ENCODE measurements around the gene POLR2A. TPM values are rescaled to one million over a fixed set of nuclear protein-coding genes. Genes with fewer than 3 reads are reported as not detected.

Gene POLR2A
- total RNA-seq: 107 and 113 TPM in 2 replicates

GRCh38 chr17:7484067-7484918 is at the start of gene POLR2A:
POLR2A (plus strand) TSS chr17:7484366.

GRCh38 chr17:7439462-7440112 is 44.6 kb upstream of the POLR2A start, which contains the start of gene FGF11:
FGF11 (plus strand) TSS chr17:7439512; CDS start chr17:7439621, 109 bp downstream.

GRCh38 chr17:7444682-7445618 is 39.2 kb upstream of the POLR2A start, which contains the start of gene CHRNB1:
CHRNB1 (plus strand) TSS chr17:7445061; CDS start chr17:7445128, 67 bp downstream.

GRCh38 chr17:7479213-7480088 is 4.7 kb upstream of the POLR2A start, which contains the start of gene ZBTB4:
ZBTB4 (minus strand) TSS chr17:7479631; CDS start chr17:7466801, 12,830 bp downstream.

GRCh38 chr17:7481275-7481674 is 2.9 kb upstream of the POLR2A start, which contains the start of gene SLC35G6:
SLC35G6 (plus strand) TSS chr17:7481446; CDS start chr17:7481517, 71 bp downstream.

GRCh38 chr17:7548585-7549400 is 64.6 kb downstream of the POLR2A start, which contains the start of gene TNFSF12:
TNFSF12 (plus strand) TSS chr17:7549058; CDS start chr17:7549154, 96 bp downstream.

Other genes with a start within 250 kb of the POLR2A start
- 106 and 115 TPM in 2 replicates for gene DVL2, start 249.8 kb upstream of the POLR2A start, total RNA-seq
- 29.5 and 39.6 TPM in 2 replicates for gene PHF23, start 244.9 kb upstream of the POLR2A start, total RNA-seq
- gene GABARAP, start 241.9 kb upstream of the POLR2A start, total RNA-seq: 192 and 205 TPM in 2 replicates
- gene CTDNEP1, start 232.6 kb upstream of the POLR2A start, total RNA-seq: 19.1 and 23.0 TPM in 2 replicates
- gene ELP5, start 232.2 kb upstream of the POLR2A start, total RNA-seq: 19.9 and 22.9 TPM in 2 replicates
- 4.2 and 16.5 TPM in 2 replicates for gene CLDN7, start 221.9 kb upstream of the POLR2A start, total RNA-seq
- gene SLC2A4, start 202.6 kb upstream of the POLR2A start, total RNA-seq: 0.09 and 0.16 TPM in 2 replicates
- gene YBX2, start 189.7 kb upstream of the POLR2A start, total RNA-seq: 0.09 TPM in 1 of 2 replicates, not detected in the other
- 435 and 499 TPM in 2 replicates for gene EIF5A, start 176.7 kb upstream of the POLR2A start, total RNA-seq
- gene GPS2, start 169.0 kb upstream of the POLR2A start, total RNA-seq: 22.5 and 47.1 TPM in 2 replicates
- gene NEURL4, start 155.0 kb upstream of the POLR2A start, total RNA-seq: 18.9 and 25.7 TPM in 2 replicates
- gene ACAP1, start 147.8 kb upstream of the POLR2A start, total RNA-seq: 3.3 and 5.2 TPM in 2 replicates
- 4.6 and 5.4 TPM in 2 replicates for gene KCTD11, start 132.2 kb upstream of the POLR2A start, total RNA-seq
- not detected in 2 replicates for gene TMEM95, start 129.2 kb upstream of the POLR2A start, total RNA-seq
- 0.09 and 0.32 TPM in 2 replicates for gene TNK1, start 103.3 kb upstream of the POLR2A start, total RNA-seq
- gene PLSCR3, start 89.8 kb upstream of the POLR2A start, total RNA-seq: 15.5 and 15.9 TPM in 2 replicates
- gene TMEM256, start 80.3 kb upstream of the POLR2A start, total RNA-seq: 70.3 and 140 TPM in 2 replicates
- 6.8 and 7.1 TPM in 2 replicates for gene NLGN2, start 76.5 kb upstream of the POLR2A start, total RNA-seq
- gene SPEM1, start 64.0 kb upstream of the POLR2A start, total RNA-seq: 0.16 TPM in 1 of 2 replicates, not detected in the other
- gene SPEM2, start 58.8 kb upstream of the POLR2A start, total RNA-seq: not detected in 2 replicates
- gene SPEM3, start 55.5 kb upstream of the POLR2A start, total RNA-seq: not detected in 2 replicates
- 0.60 and 2.4 TPM in 2 replicates for gene TMEM102, start 48.9 kb upstream of the POLR2A start, total RNA-seq
- 1.0 and 1.1 TPM in 2 replicates for gene FGF11, start 44.9 kb upstream of the POLR2A start, total RNA-seq
- gene CHRNB1, start 39.3 kb upstream of the POLR2A start, total RNA-seq: 8.8 and 10.1 TPM in 2 replicates
- 12.5 and 16.4 TPM in 2 replicates for gene ZBTB4, start 4.7 kb upstream of the POLR2A start, total RNA-seq
- gene SLC35G6, start 2.9 kb upstream of the POLR2A start, total RNA-seq: not detected in 2 replicates
- gene TNFSF12, start 64.7 kb downstream of the POLR2A start, total RNA-seq: 7.3 and 9.1 TPM in 2 replicates
- gene TNFSF13, start 74.4 kb downstream of the POLR2A start, total RNA-seq: 0.34 and 1.7 TPM in 2 replicates
- gene SENP3, start 77.6 kb downstream of the POLR2A start, total RNA-seq: 51.1 and 54.5 TPM in 2 replicates
- 21.0 and 27.6 TPM in 2 replicates for gene CD68, start 95.3 kb downstream of the POLR2A start, total RNA-seq
- gene MPDU1, start 99.5 kb downstream of the POLR2A start, total RNA-seq: 36.7 and 48.5 TPM in 2 replicates
- gene SOX15, start 105.7 kb downstream of the POLR2A start, total RNA-seq: 0.17 and 0.32 TPM in 2 replicates
- gene FXR2, start 130.5 kb downstream of the POLR2A start, total RNA-seq: 31.5 and 35.0 TPM in 2 replicates
- gene SAT2, start 143.5 kb downstream of the POLR2A start, total RNA-seq: 55.3 and 67.3 TPM in 2 replicates
- gene SHBG, start 145.8 kb downstream of the POLR2A start, total RNA-seq: 0.26 and 0.47 TPM in 2 replicates
- gene ATP1B2, start 166.6 kb downstream of the POLR2A start, total RNA-seq: not detected in 2 replicates
- gene TP53, start 203.1 kb downstream of the POLR2A start, total RNA-seq: 13.1 and 13.7 TPM in 2 replicates
- 2.7 and 4.6 TPM in 2 replicates for gene WRAP53, start 204.1 kb downstream of the POLR2A start, total RNA-seq
- gene EFNB3, start 220.8 kb downstream of the POLR2A start, total RNA-seq: 0.86 and 0.95 TPM in 2 replicates
- under 0.01 and 0.16 TPM in 2 replicates for gene DNAH2, start 233.4 kb downstream of the POLR2A start, total RNA-seq